ENCODE results near the gene ZNF296. TPM values are rescaled to one million over a fixed set of nuclear protein-coding genes. Genes with fewer than 3 reads are reported as not detected.

The ZNF296 gene
- total RNA-seq, 4 donors from 2014 or later, result 2.1 to 4.2 (median 2.1) TPM; not detected in 1

DNA sequence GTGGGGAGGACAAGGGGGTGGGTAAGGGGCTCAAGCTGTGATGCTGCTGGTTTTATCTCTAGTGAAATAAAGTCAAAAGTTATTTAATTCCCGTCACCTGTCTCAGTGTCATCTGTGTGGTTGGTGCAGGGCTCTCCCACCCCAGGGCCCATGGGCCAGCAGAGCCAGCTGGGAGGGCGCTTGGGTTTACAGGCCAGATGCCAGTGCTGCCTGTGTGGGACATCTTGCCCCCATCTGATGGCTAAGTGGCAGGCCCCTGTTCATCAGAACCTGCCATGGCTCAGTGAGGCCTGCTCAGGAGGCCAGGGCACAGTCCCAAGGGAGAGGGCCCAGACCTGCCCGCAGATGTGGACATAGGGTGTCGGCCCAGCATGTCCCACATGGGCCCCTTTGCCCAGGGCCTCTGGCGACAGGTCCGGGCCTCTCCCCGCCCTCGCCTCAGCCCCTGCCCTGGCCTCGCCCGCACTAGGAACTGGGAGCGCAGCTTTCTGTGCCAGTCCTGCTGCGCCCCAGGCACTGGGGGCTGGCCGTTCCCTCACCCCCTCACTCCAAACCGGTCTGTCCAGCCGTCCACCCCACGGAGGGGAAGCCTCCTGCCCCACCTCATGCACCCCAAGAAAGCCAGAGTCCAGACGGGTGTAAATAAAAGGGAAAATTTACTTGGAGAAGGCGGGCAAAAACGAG, 5.3 kb downstream of the ZNF296 start:
- Histone ChIP-seq H3K27ac (no peak overlapping the region), H3K27me3 (peaks cover 0 to 2% of the 10 kb centered on the region in 2 donors), H3K36me3 (peaks cover 2 to 66% (median 26%) of the 10 kb centered on the region in 3 donors), H3K4me1 (peaks cover 0 to 16% (median 11%) of the 10 kb centered on the region in 4 donors), H3K4me3 (no peak overlapping the region), H3K9me3 (no peaks in the 10 kb centered on the region)
- TF ChIP-seq POLR2A (IDR thresholded peaks at IDR 0.05), result no peak
- TF ChIP-seq, protein P1, sequence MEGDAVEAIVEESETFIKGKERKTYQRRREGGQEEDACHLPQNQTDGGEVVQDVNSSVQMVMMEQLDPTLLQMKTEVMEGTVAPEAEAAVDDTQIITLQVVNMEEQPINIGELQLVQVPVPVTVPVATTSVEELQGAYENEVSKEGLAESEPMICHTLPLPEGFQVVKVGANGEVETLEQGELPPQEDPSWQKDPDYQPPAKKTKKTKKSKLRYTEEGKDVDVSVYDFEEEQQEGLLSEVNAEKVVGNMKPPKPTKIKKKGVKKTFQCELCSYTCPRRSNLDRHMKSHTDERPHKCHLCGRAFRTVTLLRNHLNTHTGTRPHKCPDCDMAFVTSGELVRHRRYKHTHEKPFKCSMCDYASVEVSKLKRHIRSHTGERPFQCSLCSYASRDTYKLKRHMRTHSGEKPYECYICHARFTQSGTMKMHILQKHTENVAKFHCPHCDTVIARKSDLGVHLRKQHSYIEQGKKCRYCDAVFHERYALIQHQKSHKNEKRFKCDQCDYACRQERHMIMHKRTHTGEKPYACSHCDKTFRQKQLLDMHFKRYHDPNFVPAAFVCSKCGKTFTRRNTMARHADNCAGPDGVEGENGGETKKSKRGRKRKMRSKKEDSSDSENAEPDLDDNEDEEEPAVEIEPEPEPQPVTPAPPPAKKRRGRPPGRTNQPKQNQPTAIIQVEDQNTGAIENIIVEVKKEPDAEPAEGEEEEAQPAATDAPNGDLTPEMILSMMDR (IDR thresholded peaks at IDR 0.05), result no peak
- no peak for TF ChIP-seq EP300 (IDR thresholded peaks at IDR 0.05)
- 83 to 89% methylated on average over 19 of the region's 19 CpGs for WGBS, 2 donors
- no peak for DNase-seq (ENCODE audit: low spot score in 2 of 2)

GRCh38 chr19:45070214-45070613, 6.1 kb downstream of the ZNF296 start:
- no peak for DNase-seq (ENCODE audit: low spot score in 2 of 2)
- Histone ChIP-seq H3K4me3 (no peak overlapping the region), H3K27ac (no peak overlapping the region), H3K27me3 (no peaks in the 10 kb centered on the region), H3K9me3 (no peaks in the 10 kb centered on the region), H3K4me1 (peaks cover 0 to 8% (median 4%) of the 10 kb centered on the region in 4 donors), H3K36me3 (peaks cover 2 to 73% (median 26%) of the 10 kb centered on the region in 3 donors)
- no peak for TF ChIP-seq POLR2A (IDR thresholded peaks at IDR 0.05)
- TF ChIP-seq, protein P1 (IDR thresholded peaks at IDR 0.05), result no peak
- no peak for TF ChIP-seq EP300 (IDR thresholded peaks at IDR 0.05)
- WGBS, 2 donors, result 79 to 89% methylated on average over 6 of the region's 6 CpGs

DNA sequence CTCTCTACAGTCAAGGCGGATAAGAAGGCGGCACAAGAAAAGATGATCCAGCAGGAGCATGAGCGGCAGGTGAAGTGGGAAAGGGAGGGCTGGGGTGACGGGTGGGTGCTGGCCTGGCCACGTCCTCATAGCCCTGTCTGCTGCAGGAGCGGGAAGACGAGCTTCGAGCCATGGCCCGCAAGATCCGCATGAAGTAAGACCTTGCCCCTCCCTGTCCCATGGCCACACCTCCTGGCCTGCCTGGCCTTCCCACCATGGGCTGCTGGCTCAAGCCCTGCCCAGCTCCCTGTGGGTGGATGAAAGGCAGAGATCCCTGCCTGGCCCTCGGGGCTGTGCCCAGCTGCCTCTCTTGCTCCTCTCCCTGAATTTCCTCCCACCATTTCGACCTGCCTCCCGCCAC, 7.2 kb downstream of the ZNF296 start:
- no peak for DNase-seq (ENCODE audit: low spot score in 2 of 2)
- Histone ChIP-seq H3K27me3 (no peaks in the 10 kb centered on the region), H3K4me3 (no peak overlapping the region), H3K36me3 (peaks cover 2 to 85% (median 34%) of the 10 kb centered on the region in 3 donors), H3K27ac (no peak overlapping the region), H3K4me1 (no peaks in the 10 kb centered on the region), H3K9me3 (no peaks in the 10 kb centered on the region)
- TF ChIP-seq EP300 (IDR thresholded peaks at IDR 0.05), result no peak
- TF ChIP-seq, protein P1 (IDR thresholded peaks at IDR 0.05), result no peak
- TF ChIP-seq POLR2A (IDR thresholded peaks at IDR 0.05), result no peak
- whole genome bisulfite sequencing, 2 donors, result 59 to 67% methylated on average over 13 of the region's 13 CpGs

GRCh38 chr19:45068041-45068440, 8.2 kb downstream of the ZNF296 start:
- Histone ChIP-seq H3K4me1 (no peaks in the 10 kb centered on the region), H3K27me3 (no peaks in the 10 kb centered on the region), H3K36me3 (peaks cover 2 to 93% (median 40%) of the 10 kb centered on the region in 3 donors), H3K27ac (no peak overlapping the region), H3K9me3 (no peaks in the 10 kb centered on the region), H3K4me3 (no peak overlapping the region)
- 84 to 87% methylated on average over 4 to 9 of the region's 10 CpGs for WGBS, 2 donors
- DNase-seq (ENCODE audit: low spot score in 2 of 2), result no peak
- TF ChIP-seq, protein P1 (IDR thresholded peaks at IDR 0.05), result no peak
- TF ChIP-seq POLR2A (IDR thresholded peaks at IDR 0.05) (no peak), EP300 (IDR thresholded peaks at IDR 0.05) (no peak)

- Histone ChIP-seq H3K27me3 (no peaks in the 10 kb centered on the region), H3K4me1 (no peaks in the 10 kb centered on the region), H3K36me3 (peaks cover 2 to 98% (median 41%) of the 10 kb centered on the region in 3 donors), H3K9me3 (no peaks in the 10 kb centered on the region), H3K27ac (no peak overlapping the region), H3K4me3 (no peak overlapping the region)
- DNase-seq (ENCODE audit: low spot score in 2 of 2), result no peak
- TF ChIP-seq, protein P1 (IDR thresholded peaks at IDR 0.05), result no peak
- no peak for TF ChIP-seq POLR2A (IDR thresholded peaks at IDR 0.05)
- no peak for TF ChIP-seq EP300 (IDR thresholded peaks at IDR 0.05)
- 92 to 93% methylated on average over 31 to 37 of the region's 38 CpGs for WGBS, 2 donors
Measured at GRCh38 chr19:45066921-45067661, 9.2 kb downstream of the ZNF296 start.
